Esophagus muscularis mucosa (tissue), 4 donors: Measurements from ENCODE around the gene SNCA. TPM values are rescaled to one million over a fixed set of nuclear protein-coding genes. Genes with fewer than 3 reads are reported as not detected.

Experiments
- DNase-seq: peaks from one replicate; pipeline ENCODE4 v3.0.0-alpha.2; 2017; ENCODE audit errors: extremely low spot score
- H3K27ac ChIP-seq, 4 donors: fragments of 200-600 bp; sonication (generic); replicated peaks in 1 of 4; 1 replicate in 3 of 4; 2 replicates in 1 of 4; pipeline ENCODE4 v1.5.1; 2016 to 2019; ENCODE audit warnings: mild to moderate bottlenecking in 1 of 4
- H3K27me3 ChIP-seq, 4 donors: fragments of 200-600 bp; sonication (generic); one replicate each; pipeline versions ENCODE4 v1.5.1 to v1.6.0; 2016 to 2019
- H3K36me3 ChIP-seq, 4 donors: fragments of 200-600 bp; sonication (generic); one replicate each; pipeline ENCODE4 v1.5.1; 2016 to 2019
- H3K4me1 ChIP-seq, 4 donors: fragments of 200-600 bp; sonication (generic); one replicate each; pipeline ENCODE4 v1.5.1; 2016 to 2019
- H3K4me3 ChIP-seq, 4 donors: fragments of 200-600 bp; sonication (generic); 1 replicate in 2 of 4; 2 replicates in 2 of 4; pipeline ENCODE4 v1.5.1; 2016 to 2019; ENCODE audit warnings: mild to moderate bottlenecking in 4 of 4, moderate library complexity in 1 of 4
- H3K9me3 ChIP-seq, 4 donors: fragments of 200-600 bp; sonication (generic); 1 replicate in 3 of 4; 2 replicates in 1 of 4; pipeline ENCODE4 v1.5.1; 2016 to 2019
- EP300 ChIP-seq: sonication (generic); formaldehyde crosslinking; IDR thresholded peaks from one replicate; pipeline ENCODE4 v1.6.1; 2017; ENCODE audit warnings: antibody characterized with exemption
- POLR2A ChIP-seq: fragments of 450-650 bp; IDR thresholded peaks from one replicate; pipeline ENCODE4 v1.6.1; 2017; ENCODE audit warnings: antibody characterized with exemption, moderate library complexity, mild to moderate bottlenecking, low read depth
- POLR2AphosphoS5 ChIP-seq, 2 donors: sonication (generic); formaldehyde crosslinking; IDR thresholded peaks; one replicate each; pipeline ENCODE4 v1.6.1; 2017; ENCODE audit warnings: antibody characterized with exemption in 2 of 2
- WGBS: methylation state at CpG from one replicate; pipeline ENCODE4 v1.1.5; 2018; 5-methylcytosine and 5-hydroxymethylcytosine counted together
- intact Hi-C: fragments of 100-400 bp; cut with DNase I; formaldehyde crosslinking; loops from one replicate; pipeline ENCODE4 v1.15.1; 2023
- total RNA-seq, 4 donors: library from RNA; depleted of rRNA; stranded (reverse); fragments of >200 nt; gene quantifications; one replicate each; pipeline versions ENCODE4 v1.1.0 to v1.2.1, GENCODE V29; 2016
- TF ChIP-seq, protein P1 (sequence below), 3 experiments: fragments of 200-600 bp in 2 of 3; fragments of 450-650 bp in 1 of 3; sonication (generic) in 2 of 3; IDR thresholded peaks; one replicate each; pipeline ENCODE4 v1.5.1; 2017 to 2019; ENCODE audit warnings: antibody characterized with exemption in 3 of 3, mild to moderate bottlenecking in 2 of 3, moderate library complexity in 1 of 3

The SNCA gene
- total RNA-seq, 4 donors from 2014 or later: 12.9 to 19.7 (median 17.6) TPM

DNA sequence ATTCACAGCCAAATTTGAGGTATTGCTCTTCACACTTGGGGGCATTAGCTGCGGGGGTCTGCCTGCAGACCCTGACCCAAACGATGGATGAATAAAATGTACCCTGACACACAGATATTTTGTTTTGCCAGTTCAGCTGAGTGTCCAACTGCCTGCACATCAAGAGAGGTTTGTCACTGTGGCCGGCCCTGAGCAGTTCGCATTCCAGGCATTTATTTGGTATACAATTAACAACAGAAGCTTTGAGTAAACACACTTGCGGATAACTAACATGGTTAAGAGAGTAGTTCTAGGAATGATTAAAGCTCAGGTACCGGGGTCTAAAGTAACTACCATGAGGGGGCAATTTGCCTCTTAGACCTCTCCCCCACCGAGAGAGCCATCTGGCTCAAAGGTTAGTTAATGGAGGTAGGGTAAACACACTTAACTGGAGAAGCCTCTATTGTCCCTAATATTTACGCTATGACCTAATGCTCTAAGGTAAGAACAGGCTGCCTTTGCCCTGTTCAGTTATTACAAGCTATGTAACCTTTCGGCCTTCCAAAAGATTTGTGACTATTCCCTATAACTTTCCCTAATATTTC lies 162.0 kb downstream of the SNCA start:
- WGBS: 81% methylated on average over 9 of the region's 9 CpGs
- Histone ChIP-seq H3K36me3 (no peaks in the 10 kb centered on the region), H3K4me1 (no peaks in the 10 kb centered on the region), H3K4me3 (no peak overlapping the region), H3K27me3 (no peaks in the 10 kb centered on the region), H3K27ac (no peak overlapping the region), H3K9me3 (no peaks in the 10 kb centered on the region)
- DNase-seq: no peak
- intact Hi-C loops: no loop called here
- TF ChIP-seq POLR2AphosphoS5 (IDR thresholded peaks at IDR 0.05): no peak
- TF ChIP-seq POLR2A: no peak
- no peak for TF ChIP-seq EP300
- TF ChIP-seq, protein P1, sequence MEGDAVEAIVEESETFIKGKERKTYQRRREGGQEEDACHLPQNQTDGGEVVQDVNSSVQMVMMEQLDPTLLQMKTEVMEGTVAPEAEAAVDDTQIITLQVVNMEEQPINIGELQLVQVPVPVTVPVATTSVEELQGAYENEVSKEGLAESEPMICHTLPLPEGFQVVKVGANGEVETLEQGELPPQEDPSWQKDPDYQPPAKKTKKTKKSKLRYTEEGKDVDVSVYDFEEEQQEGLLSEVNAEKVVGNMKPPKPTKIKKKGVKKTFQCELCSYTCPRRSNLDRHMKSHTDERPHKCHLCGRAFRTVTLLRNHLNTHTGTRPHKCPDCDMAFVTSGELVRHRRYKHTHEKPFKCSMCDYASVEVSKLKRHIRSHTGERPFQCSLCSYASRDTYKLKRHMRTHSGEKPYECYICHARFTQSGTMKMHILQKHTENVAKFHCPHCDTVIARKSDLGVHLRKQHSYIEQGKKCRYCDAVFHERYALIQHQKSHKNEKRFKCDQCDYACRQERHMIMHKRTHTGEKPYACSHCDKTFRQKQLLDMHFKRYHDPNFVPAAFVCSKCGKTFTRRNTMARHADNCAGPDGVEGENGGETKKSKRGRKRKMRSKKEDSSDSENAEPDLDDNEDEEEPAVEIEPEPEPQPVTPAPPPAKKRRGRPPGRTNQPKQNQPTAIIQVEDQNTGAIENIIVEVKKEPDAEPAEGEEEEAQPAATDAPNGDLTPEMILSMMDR (IDR thresholded peaks at IDR 0.05): no peak

Other genes with a start within 250 kb of the SNCA start
- gene MMRN1, start 57.7 kb upstream of the SNCA start, total RNA-seq: 10 to 100 TPM; 10.4 to 68.4 (median 39.2) TPM